GM18498 (cell line): ENCODE results near the gene SRSF10.
"Not testable (repeated sequence)": the region's sequence is repeated elsewhere in the genome, so short reads cannot be mapped to it uniquely, and the experiment has no call there.

ENCODE experiments used
- ATAC-seq: cut with Tn5 transposase; IDR thresholded peaks from one replicate; pipeline ENCODE4 v1.9.1; 2021; ENCODE audit warnings: mild to moderate bottlenecking, moderate library complexity; ENCODE audit not compliant: unreplicated experiment

Gene SRSF10

GRCh38 chr1:23979881-23980727 is at the start of gene SRSF10:
SRSF10 (minus strand) TSS chr1:23980327; CDS start chr1:23980255, 72 bp downstream.
- ATAC-seq, result peak; percentile 92

GRCh38 chr1:24027838-24028468 is 47.8 kb upstream of the SRSF10 start:
- ATAC-seq, result no peak

- ATAC-seq, result no peak
These were observed 42.6 kb upstream of the SRSF10 start for GRCh38 chr1:24022581-24023361.

GRCh38 chr1:24021403-24022266 is 41.5 kb upstream of the SRSF10 start:
- no peak for ATAC-seq

GRCh38 chr1:24020470-24020869 is 40.3 kb upstream of the SRSF10 start:
- no peak for ATAC-seq

- no peak for ATAC-seq
These were observed 39.9 kb upstream of the SRSF10 start for GRCh38 chr1:24020025-24020424.

- ATAC-seq, result no peak
These were observed 38.8 kb upstream of the SRSF10 start for GRCh38 chr1:24018611-24019580.

- no peak for ATAC-seq
These were observed 35.4 kb upstream of the SRSF10 start for GRCh38 chr1:24015221-24016210.

- not testable (repeated sequence) for ATAC-seq
These were observed 32.8 kb upstream of the SRSF10 start for GRCh38 chr1:24012878-24013277.

GRCh38 chr1:24010650-24011049 is 30.5 kb upstream of the SRSF10 start:
- no peak for ATAC-seq

GRCh38 chr1:24009406-24009805 is 29.3 kb upstream of the SRSF10 start:
- no peak for ATAC-seq

GRCh38 chr1:24008574-24009184 is 28.6 kb upstream of the SRSF10 start:
- not testable (repeated sequence) for ATAC-seq

GRCh38 chr1:24007079-24007478 is 27.0 kb upstream of the SRSF10 start:
- no peak for ATAC-seq

- ATAC-seq, result no peak
These were observed 25.0 kb upstream of the SRSF10 start for GRCh38 chr1:24005163-24005562.

GRCh38 chr1:24004132-24004531 is 24.0 kb upstream of the SRSF10 start:
- no peak for ATAC-seq

GRCh38 chr1:24003331-24003972 is 23.3 kb upstream of the SRSF10 start:
- ATAC-seq, result no peak

- ATAC-seq, result no peak
These were observed 22.6 kb upstream of the SRSF10 start for GRCh38 chr1:24002695-24003094.
